ENCODE results near the gene COL11A2.
A peak's percentile ranks its signal among the peaks of the same experiment; 100 is the strongest.

Gene COL11A2

GRCh38 chr6:33171016-33171879 lies 21.0 kb downstream of the COL11A2 start:
- DNase-seq = no peak

DNA sequence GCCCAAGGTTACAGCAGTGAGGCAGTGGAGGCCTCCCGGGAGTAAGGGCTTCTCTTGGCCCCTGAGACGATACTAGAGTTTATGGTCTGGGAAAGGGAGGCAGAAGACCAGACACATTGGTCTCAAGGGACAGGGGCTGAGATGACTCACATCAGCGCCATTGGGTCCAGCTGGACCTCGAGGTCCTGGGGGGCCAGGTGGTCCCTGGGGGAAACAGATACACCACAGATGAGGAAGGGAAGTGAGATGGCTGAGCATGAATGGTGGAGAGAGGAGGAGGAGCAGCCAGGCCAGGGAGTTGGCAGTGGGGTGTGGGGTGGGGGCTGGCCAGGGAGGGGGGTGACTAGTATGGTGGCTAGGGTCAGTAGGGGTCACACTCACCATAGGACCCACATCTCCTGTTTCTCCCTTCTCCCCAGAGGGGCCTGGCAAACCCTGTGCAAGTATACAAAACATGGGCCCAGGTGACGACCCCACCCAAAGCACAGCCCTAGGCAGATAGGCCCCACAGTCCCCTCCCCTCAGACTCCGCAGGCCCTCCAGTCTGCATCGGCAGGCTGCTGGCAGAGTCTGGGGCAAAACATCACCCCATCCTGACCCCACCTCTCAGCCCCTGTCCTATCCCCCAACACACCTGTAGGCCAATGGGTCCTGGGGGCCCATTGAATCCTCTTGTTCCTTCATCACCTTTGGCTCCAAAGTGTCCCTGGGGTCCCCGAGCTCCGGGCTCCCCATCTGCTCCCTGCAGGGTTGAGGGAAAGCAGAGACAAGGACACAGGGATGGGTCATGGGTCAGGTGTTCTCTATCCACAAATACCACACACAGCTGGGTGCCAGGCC lies 21.9 kb downstream of the COL11A2 start:
- DNase-seq = peak; percentile 24

GRCh38 chr6:33169291-33170175 lies 22.7 kb downstream of the COL11A2 start:
- no peak for DNase-seq

DNA sequence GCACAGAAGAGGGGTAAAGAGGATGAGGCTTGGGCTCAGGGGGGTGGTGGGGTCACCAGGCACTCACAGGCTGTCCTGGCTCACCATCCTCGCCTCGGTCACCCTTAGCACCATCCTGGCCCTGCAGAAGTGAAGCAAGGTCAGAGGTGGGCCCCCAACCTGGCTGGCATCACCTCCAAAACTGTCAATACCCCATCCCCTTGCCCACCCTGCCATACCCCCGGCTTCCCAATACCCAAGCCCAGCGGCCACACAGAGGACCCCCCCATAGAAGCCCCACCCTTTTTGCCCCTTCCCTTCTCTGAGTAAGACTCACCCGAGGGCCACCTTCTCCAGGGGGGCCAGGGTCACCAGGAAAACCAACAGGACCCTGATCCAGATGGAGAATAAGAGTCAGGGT lies 23.6 kb downstream of the COL11A2 start:
- no peak for DNase-seq

- no peak for DNase-seq
Observed at GRCh38 chr6:33168284-33168601, 24.0 kb downstream of the COL11A2 start.

DNA sequence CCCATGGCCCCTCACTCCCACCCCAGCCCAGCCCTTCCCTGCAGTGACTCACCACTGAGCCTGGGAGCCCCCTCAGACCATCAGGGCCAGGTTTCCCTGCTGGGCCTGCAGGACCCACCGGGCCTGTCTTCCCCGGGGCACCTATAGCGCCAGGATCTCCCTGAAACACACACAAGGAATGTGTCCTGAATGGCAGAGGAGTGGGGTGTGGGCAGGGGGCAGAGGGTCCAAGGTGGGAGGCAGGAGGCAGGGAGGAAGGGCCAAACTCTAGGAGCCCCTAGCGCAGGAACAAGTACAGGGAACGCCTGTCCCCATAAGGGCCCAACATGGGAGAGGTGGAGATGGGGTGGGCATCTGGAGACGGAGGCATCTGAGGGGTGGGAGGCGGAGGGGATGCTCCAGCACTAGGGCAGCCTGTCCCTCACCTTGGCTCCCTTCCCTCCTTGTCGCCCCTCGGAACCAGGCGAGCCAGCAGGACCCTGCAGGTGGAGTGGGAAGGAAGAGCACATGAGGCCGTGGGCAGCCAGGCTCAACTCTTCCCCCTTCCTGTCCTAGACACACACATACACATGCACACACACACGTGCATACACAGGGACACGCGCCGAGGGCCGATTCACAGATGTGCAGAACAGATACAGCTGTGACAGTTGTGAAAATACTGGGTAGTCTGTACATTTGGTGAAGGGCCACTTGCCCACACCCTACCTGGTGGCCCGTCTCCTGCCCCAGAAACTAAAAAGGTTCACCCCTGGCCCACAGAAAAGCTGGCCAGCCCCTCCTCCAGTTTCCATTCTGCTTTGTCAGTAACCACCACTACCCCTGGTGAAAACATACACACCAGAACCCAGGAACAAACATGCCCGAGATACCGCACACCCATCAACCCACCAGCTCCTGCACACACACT lies 24.6 kb downstream of the COL11A2 start:
- DNase-seq = peak; percentile 10

DNA sequence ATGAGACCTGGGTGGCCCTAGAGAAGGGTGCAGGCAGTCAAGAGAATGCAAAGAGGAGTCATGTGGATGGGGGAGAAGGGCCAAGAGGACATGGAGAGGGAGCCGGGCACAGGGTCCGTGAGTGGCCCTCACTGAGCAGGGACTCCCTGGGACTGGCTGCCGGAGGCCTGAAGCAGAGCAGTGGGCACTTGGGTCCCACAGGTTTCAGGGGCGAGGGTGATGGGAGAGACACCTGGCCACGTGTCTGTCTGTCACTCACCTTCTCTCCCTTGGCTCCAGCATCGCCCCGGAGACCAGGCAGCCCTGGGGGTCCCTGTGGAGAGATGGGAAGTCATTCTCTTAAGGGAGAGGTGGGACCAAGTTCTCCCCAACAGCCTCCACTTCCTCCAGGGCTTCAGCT lies 25.5 kb downstream of the COL11A2 start:
- no peak for DNase-seq

GRCh38 chr6:33166363-33166762 lies 25.9 kb downstream of the COL11A2 start:
- no peak for DNase-seq

- no peak for DNase-seq
Observed at GRCh38 chr6:33165581-33166258, 26.5 kb downstream of the COL11A2 start.

- peak; percentile 17 for DNase-seq
Observed at GRCh38 chr6:33164665-33165373, 27.4 kb downstream of the COL11A2 start.

GRCh38 chr6:33164176-33164575 lies 28.1 kb downstream of the COL11A2 start:
- DNase-seq = no peak

DNA sequence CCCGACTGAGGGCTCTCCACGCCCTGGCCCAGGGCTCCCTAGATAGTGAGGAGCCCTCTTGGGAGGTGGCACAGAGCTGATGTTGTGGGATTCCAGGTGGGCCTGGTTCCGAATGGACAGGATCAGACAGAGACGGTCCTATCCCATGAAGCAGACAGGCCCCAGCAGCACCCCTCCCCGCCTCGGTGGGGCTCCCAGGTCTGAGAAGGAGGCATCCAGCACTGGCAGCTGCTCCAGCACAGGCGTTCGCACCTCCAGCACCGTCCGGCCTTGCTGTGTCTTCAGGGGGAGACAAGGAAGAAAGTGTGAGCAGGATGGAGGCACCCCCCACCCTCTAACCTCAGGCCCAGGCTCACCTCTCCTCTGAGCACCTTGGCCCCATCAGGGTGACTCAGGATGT lies 28.7 kb downstream of the COL11A2 start:
- DNase-seq = no peak

DNA sequence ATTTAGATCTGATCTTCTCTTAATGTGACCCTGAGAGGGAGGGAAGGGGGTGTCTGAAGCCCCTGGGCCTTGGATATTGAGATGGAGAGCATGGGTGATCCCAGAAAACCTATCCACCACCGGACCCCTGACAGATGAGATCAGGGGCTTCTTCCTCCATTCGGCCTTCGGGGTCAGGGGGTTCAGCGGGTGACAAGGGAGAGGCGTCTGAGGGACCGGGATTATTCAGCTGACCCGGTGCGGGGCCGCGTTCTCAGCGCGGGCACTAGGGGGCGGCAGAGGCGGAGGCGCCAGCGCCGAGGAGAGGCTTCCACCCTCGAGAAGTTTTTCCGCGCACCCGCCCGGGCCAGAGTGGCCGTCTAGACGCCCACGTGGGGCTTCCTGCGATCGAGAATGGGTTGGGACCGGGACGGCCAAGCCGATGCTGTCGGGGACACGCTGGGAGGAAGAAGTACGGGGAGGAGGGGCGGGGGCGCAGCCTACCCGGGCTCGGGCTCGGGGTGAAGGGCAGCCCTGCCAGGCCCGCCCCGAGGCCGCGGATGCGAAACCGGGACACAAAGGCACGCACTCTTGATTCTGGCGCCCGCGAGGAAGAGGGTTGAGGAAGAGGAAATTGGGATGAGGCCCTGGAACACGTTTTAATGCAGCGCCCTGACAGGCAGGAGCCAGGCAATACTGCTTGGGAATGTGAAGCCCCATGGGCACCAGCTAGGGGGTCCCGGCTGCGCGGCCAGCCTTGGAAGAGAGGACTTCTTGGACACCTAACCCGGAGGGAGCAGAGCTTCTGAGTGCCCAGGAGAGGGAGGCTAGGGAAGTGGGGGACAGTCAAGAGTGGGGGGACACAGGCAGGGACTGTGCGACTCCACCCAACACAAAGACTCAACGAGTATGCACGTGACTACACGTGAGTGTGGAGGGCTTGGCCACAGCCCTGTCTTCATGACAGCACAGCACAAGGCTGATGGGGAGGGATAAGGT lies 30.6 kb downstream of the COL11A2 start:
- peak; percentile 82 for DNase-seq

- no peak for DNase-seq
Observed at GRCh38 chr6:33160728-33161344, 31.4 kb downstream of the COL11A2 start.

DNA sequence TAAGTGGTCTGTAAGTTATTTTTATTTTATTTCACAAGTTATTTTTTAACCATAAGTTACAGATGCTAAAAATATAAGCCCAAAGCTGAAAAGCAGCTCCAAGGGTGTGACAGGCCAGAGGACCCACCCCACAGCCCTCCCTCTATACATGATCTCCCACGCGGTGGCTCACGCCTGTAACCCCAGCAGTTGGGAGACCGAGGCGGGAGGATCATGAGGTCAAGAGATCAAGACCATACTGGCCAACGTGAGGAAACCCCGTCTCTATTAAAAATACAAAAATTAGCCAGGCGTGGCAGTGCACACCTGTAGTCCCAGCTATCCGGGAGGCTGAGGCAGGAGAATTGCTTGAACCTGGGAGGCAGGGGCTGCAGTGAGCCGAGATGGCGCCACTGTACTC lies 32.2 kb downstream of the COL11A2 start:
- DNase-seq = no peak

DNA sequence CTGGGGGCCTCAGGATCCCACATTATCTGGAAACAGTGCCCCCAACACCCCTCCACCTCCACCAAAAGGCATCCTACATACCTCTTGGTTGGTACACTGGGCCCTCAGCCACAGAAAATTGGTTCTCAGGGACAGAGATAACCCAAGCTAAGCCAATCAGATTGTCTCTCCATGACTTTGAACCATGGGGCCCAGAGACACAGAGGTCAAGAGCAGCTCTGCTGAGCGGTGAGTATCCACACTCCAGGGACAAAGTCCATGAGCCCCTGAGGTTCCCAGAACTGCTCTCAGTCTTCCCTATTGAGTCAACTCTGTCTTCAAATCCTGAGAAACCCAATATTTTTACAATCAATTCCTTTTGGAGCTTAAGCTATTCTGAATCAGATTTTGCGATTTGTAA lies 35.3 kb downstream of the COL11A2 start:
- no peak for DNase-seq

DNA sequence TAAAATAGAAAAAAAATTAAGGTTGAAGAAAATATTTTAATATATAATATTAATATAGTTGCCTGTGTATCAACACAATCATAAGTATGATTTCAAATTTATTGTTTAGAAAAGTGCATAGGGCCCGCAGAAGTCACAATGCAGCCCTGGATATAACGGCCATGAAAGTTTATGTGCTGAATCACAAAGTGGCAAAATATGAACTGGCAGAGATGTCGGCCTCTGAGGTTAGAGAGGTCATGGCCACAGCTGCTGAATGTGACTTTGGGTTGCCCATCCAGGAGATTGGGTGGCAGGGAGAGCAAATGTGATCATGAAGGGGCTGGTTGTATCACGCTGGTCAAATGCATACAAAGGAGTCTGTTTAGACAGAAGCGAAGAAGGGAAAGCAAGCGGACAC lies 35.7 kb downstream of the COL11A2 start:
- no peak for DNase-seq

DNA sequence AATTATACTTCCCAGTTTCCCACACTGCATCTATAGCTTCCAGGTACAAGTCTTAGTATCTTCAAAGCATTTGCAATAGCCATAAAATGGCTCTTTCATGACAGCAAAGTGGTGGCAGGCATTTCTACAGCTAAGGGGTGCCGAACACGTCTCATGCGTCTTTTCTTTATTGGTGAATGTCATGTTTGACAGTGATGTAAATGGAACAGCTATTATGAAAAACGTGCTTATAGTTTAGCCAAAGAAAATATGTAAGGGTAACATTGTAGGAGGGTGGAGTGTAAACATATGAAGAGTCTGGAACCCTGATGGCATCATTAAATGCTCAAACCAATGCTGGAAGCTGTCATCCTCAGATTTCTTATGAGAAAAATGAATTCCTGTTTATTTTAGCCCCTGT lies 37.9 kb downstream of the COL11A2 start:
- DNase-seq = no peak

DNA sequence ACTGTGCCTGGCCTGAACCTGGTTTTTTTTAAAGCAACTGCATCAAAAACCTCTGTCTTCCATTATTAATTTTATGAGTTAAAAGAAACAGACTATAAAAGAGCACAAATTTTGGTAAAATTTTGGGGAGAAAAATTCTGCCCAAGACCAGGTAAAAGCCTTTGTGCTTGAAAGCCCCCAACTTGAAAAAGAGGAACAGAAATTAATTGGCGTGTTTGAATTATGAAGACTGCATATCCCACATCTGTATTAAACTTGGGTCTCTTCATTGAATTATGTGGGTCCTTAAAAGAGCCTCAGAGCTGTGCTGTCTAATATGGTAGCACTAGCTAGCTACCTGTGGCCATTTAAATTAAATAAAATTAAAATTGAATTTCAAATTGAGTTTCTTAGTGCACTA lies 41.2 kb downstream of the COL11A2 start:
- DNase-seq = no peak

All from DMS53 (cell line).